MM.1S (cell line): ENCODE data around the gene CHD6.
"Not testable (repeated sequence)": the region's sequence is repeated elsewhere in the genome, so short reads cannot be mapped to it uniquely, and the experiment has no call there.

Experiments used
- DNase-seq: peaks from one replicate; pipeline ENCODE4 v3.0.0-alpha.2; 2015
- H2AFZ ChIP-seq: fragments of 300-600 bp; sonication (generic); 2 replicates; pipeline ENCODE4 v1.6.0; 2016; ENCODE audit warnings: antibody characterized with exemption, low read length
- H3F3A ChIP-seq: fragments of 300-600 bp; sonication (generic); 2 replicates; pipeline ENCODE4 v1.6.1; 2016; ENCODE audit warnings: mild to moderate bottlenecking, antibody characterized with exemption, low read length, moderate library complexity, mixed read lengths; ENCODE audit not compliant: insufficient read depth
- H3K27ac ChIP-seq: fragments of 300-600 bp; sonication (generic); 2 replicates; pipeline ENCODE4 v1.5.1; 2016; ENCODE audit warnings: mild to moderate bottlenecking, low read length
- H3K27me3 ChIP-seq: fragments of 300-600 bp; sonication (generic); replicated peaks from 2 replicates; pipeline ENCODE4 v1.6.0; 2016; ENCODE audit warnings: low read length; ENCODE audit not compliant: insufficient read depth
- H3K36me3 ChIP-seq: fragments of 300-600 bp; sonication (generic); replicated peaks from 2 replicates; pipeline ENCODE4 v1.6.1; 2016; ENCODE audit warnings: mild to moderate bottlenecking, low read length, mixed read lengths; ENCODE audit not compliant: insufficient read depth
- H3K4me1 ChIP-seq: fragments of 300-600 bp; sonication (generic); 2 replicates; pipeline ENCODE4 v1.6.1; 2016; ENCODE audit warnings: low read length, mixed read lengths
- H3K4me2 ChIP-seq: fragments of 300-600 bp; sonication (generic); 2 replicates; pipeline ENCODE4 v1.6.0; 2016; ENCODE audit warnings: low read depth, low read length
- H3K4me3 ChIP-seq: fragments of 300-600 bp; sonication (generic); 2 replicates; pipeline ENCODE4 v1.5.1; 2016; ENCODE audit warnings: low read length, mixed read lengths
- H3K79me2 ChIP-seq: fragments of 300-600 bp; sonication (generic); 2 replicates; pipeline ENCODE4 v1.6.1; 2016; ENCODE audit warnings: mixed run types, low read length, mixed read lengths
- H3K9ac ChIP-seq: fragments of 300-600 bp; sonication (generic); 2 replicates; pipeline ENCODE4 v1.6.1; 2016; ENCODE audit warnings: low read length, mixed read lengths
- H3K9me2 ChIP-seq: fragments of 300-600 bp; sonication (generic); replicated peaks from 2 replicates; pipeline ENCODE4 v1.6.1; 2016; ENCODE audit warnings: mild to moderate bottlenecking, low read length, mixed read lengths; ENCODE audit not compliant: insufficient read depth
- H3K9me3 ChIP-seq: fragments of 300-600 bp; sonication (generic); replicated peaks from 2 replicates; pipeline ENCODE4 v1.6.1; 2016; ENCODE audit warnings: mild to moderate bottlenecking, low read length, mixed read lengths; ENCODE audit not compliant: insufficient read depth
- H4K20me1 ChIP-seq: fragments of 300-600 bp; sonication (generic); 2 replicates; pipeline ENCODE4 v1.6.1; 2016; ENCODE audit warnings: mild to moderate bottlenecking, low read length, moderate library complexity, mixed read lengths; ENCODE audit not compliant: insufficient read depth
- EZH2 ChIP-seq: fragments of 300-600 bp; sonication (generic); optimal IDR thresholded peaks from 2 replicates; pipeline ENCODE3; 2017; ENCODE audit warnings: low read depth, mild to moderate bottlenecking, antibody characterized with exemption, low read length, mixed read lengths
- EZH2phosphoT487 ChIP-seq: fragments of 300-600 bp; sonication (generic); IDR thresholded peaks from 2 replicates; pipeline ENCODE4 v1.6.1; 2018; ENCODE audit warnings: antibody characterized with exemption, low read length
- TF ChIP-seq, protein P1 (sequence below): fragments of 300-600 bp; sonication (generic); IDR thresholded peaks from 2 replicates; pipeline ENCODE4 v1.5.1; 2016; ENCODE audit warnings: antibody characterized with exemption, low read length, mixed read lengths

The CHD6 gene

DNA sequence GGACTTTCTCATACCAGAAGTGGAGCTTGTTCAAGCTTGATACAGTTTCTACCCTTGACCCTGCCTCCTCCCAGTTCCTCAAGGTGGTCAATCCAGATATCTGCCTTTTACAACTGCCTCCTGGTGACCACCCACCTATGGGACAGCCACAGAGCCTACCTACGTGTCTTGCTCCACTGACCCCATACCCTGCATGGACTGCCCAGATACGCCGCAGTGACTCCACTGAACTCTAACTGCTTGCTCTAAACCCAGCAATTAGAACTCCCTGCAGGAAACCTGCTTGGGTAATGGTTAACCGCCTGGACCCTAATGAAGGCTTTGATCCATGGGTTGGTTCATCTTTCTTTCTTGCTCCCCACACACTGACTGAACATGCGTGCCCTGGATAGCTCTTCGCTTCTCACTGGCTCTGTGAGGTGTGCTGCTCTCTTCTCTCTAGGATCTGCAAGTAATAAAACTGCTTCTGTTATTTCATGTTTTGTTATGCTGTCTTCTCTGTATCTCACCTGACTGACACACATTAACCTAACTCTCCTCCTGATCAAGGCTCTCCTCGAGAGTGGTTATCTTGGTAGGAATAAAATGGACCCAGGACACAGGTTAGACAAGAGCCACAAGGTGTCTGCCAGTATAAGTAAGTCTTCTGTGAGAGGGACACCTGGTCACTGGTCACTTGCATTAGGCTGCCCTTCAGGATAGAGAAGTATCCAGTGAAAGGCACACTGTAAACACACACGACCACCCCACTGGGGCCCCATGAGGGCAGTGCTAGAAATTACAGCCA is 79.2 kb downstream of the CHD6 start:
- no peak overlapping the region for H3K27ac ChIP-seq
- H3F3A ChIP-seq = no peaks in the 10 kb centered on the region
- no peaks in the 10 kb centered on the region for H3K27me3 ChIP-seq
- no peaks in the 10 kb centered on the region for H3K36me3 ChIP-seq
- H3K9me3 ChIP-seq = no peaks in the 10 kb centered on the region
- no peak overlapping the region for H2AFZ ChIP-seq
- H3K9me2 ChIP-seq = no peaks in the 10 kb centered on the region
- no peak overlapping the region for H3K9ac ChIP-seq
- DNase-seq = no peak
- H4K20me1 ChIP-seq = no peaks in the 10 kb centered on the region
- no peaks in the 10 kb centered on the region for H3K4me1 ChIP-seq
- no peaks in the 10 kb centered on the region for H3K79me2 ChIP-seq
- H3K4me3 ChIP-seq = no peak overlapping the region
- no peak for TF ChIP-seq EZH2
- TF ChIP-seq, protein P1, sequence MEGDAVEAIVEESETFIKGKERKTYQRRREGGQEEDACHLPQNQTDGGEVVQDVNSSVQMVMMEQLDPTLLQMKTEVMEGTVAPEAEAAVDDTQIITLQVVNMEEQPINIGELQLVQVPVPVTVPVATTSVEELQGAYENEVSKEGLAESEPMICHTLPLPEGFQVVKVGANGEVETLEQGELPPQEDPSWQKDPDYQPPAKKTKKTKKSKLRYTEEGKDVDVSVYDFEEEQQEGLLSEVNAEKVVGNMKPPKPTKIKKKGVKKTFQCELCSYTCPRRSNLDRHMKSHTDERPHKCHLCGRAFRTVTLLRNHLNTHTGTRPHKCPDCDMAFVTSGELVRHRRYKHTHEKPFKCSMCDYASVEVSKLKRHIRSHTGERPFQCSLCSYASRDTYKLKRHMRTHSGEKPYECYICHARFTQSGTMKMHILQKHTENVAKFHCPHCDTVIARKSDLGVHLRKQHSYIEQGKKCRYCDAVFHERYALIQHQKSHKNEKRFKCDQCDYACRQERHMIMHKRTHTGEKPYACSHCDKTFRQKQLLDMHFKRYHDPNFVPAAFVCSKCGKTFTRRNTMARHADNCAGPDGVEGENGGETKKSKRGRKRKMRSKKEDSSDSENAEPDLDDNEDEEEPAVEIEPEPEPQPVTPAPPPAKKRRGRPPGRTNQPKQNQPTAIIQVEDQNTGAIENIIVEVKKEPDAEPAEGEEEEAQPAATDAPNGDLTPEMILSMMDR = no peak
- TF ChIP-seq EZH2phosphoT487 = no peak
- H3K4me2 ChIP-seq = no peak overlapping the region

DNA sequence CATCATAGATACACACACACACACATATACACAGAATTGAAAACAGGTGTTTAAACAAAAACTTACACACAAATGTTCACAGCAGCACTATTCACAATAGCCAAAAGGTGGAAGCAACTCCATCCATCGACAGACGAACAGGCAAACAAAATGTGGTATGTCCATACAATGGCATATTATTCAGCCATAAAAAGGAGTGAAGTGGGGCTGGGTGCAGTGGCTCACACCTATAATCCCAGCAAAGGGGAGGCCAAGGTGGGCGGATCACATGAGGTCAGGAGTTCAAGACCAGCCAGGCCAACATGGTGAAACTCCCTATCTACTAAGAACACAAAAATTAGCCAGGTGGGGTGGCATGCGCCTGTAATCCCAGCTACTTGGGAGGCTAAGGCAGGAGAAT is 80.3 kb downstream of the CHD6 start:
- H3K4me2 ChIP-seq = no peak overlapping the region
- no peak overlapping the region for H3K4me3 ChIP-seq
- no peak overlapping the region for H2AFZ ChIP-seq
- no peaks in the 10 kb centered on the region for H3K9me2 ChIP-seq
- no peaks in the 10 kb centered on the region for H3K4me1 ChIP-seq
- DNase-seq = no peak
- no peaks in the 10 kb centered on the region for H3K9me3 ChIP-seq
- H3K27ac ChIP-seq = no peak overlapping the region
- H4K20me1 ChIP-seq = no peaks in the 10 kb centered on the region
- TF ChIP-seq EZH2phosphoT487 = no peak
- TF ChIP-seq, protein P1 = no peak
- H3K9ac ChIP-seq = no peak overlapping the region
- no peaks in the 10 kb centered on the region for H3K36me3 ChIP-seq
- no peaks in the 10 kb centered on the region for H3K27me3 ChIP-seq
- no peaks in the 10 kb centered on the region for H3F3A ChIP-seq
- no peaks in the 10 kb centered on the region for H3K79me2 ChIP-seq

DNA sequence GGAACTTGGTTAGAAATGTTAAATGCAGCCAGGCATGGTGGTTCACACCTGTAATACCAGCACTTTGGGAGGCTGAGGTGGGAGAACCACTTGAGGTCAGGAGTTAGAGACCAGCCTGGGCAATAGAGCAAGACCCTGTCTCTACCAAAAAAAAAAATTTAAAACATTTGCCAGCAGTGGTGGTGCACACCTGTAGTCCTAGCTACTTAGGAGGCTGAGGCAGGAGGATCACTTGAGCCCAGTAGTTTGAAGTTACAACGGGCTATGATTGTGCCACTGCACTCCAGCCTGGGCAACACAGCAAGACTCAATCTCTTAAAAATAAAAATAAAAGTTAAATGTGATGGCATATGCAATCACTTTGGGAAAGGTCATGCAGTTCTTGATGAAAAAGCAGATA is 82.6 kb downstream of the CHD6 start:
- not testable (repeated sequence) for H3K9me2 ChIP-seq, H3F3A ChIP-seq, H3K9ac ChIP-seq, H3K4me2 ChIP-seq, H3K9me3 ChIP-seq, H3K27ac ChIP-seq, H3K4me1 ChIP-seq, DNase-seq, H3K27me3 ChIP-seq, H3K4me3 ChIP-seq, H3K79me2 ChIP-seq, H3K36me3 ChIP-seq, H2AFZ ChIP-seq, H4K20me1 ChIP-seq

DNA sequence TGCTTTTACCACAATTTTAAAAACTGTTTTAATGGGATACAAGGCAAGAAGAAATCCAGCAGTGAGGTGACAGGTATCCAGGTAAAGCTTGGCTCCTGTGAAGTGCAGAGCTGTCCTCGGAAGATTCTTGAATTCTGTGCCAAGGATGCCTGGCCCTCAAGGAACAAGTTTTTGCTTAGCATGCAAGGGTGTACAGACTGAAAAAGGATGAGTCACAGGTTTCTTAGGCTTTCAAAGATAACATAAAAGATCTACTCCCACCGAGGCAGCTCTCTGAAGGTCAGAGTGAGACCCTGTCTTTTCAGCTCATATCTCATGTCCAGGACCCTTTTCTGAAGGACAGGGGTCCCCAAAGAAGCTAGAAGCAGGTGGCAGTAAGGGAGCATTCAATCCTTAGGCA is 83.3 kb downstream of the CHD6 start:
- no peaks in the 10 kb centered on the region for H3K79me2 ChIP-seq
- no peaks in the 10 kb centered on the region for H3K36me3 ChIP-seq
- no peak overlapping the region for H3K4me2 ChIP-seq
- H3K9me3 ChIP-seq = no peaks in the 10 kb centered on the region
- H3K9ac ChIP-seq = no peak overlapping the region
- no peak overlapping the region for H2AFZ ChIP-seq
- no peaks in the 10 kb centered on the region for H4K20me1 ChIP-seq
- H3K4me1 ChIP-seq = no peaks in the 10 kb centered on the region
- no peak overlapping the region for H3K27ac ChIP-seq
- TF ChIP-seq EZH2 = no peak
- TF ChIP-seq EZH2phosphoT487 = no peak
- TF ChIP-seq, protein P1 = no peak
- H3F3A ChIP-seq = no peaks in the 10 kb centered on the region
- DNase-seq = no peak
- H3K27me3 ChIP-seq = no peaks in the 10 kb centered on the region
- no peaks in the 10 kb centered on the region for H3K9me2 ChIP-seq
- no peak overlapping the region for H3K4me3 ChIP-seq
